HT-29 (cell line): ENCODE data around the gene AKAP6. TPM values are rescaled to one million over a fixed set of nuclear protein-coding genes. Genes with fewer than 3 reads are reported as not detected.

Experiments used
- DNase-seq: peaks from one replicate; pipeline ENCODE4 v3.0.0-alpha.2; 2015; ENCODE audit warnings: low spot score
- small RNA-seq: library from RNA; depleted of rRNA; stranded (forward); fragments of <200 nt; gene quantifications from one replicate; pipeline ENCODE3, GENCODE V24; 2014
- total RNA-seq: library from RNA; depleted of rRNA; stranded (reverse); fragments of >200 nt; shearing (Covaris generic); gene quantifications from 2 replicates; pipeline ENCODE4 v1.2.3, GENCODE V29; 2014; rRNA removed

The AKAP6 gene
- total RNA-seq, 1 experiment from 2014 or later, result 1.3 TPM

GRCh38 chr14:32818581-32818980, 489.5 kb downstream of the AKAP6 start:
- no peak for DNase-seq

GRCh38 chr14:32820181-32820580, 491.1 kb downstream of the AKAP6 start:
- no peak for DNase-seq

GRCh38 chr14:32820682-32821081, 491.6 kb downstream of the AKAP6 start:
- DNase-seq, result no peak

GRCh38 chr14:32821964-32822653, 493.0 kb downstream of the AKAP6 start:
- no peak for DNase-seq

GRCh38 chr14:32823706-32824105, 494.6 kb downstream of the AKAP6 start:
- no peak for DNase-seq

GRCh38 chr14:32824195-32824594, 495.1 kb downstream of the AKAP6 start:
- DNase-seq, result no peak

GRCh38 chr14:32825058-32825457, 496.0 kb downstream of the AKAP6 start:
- no peak for DNase-seq

- DNase-seq, result no peak
Measured at GRCh38 chr14:32826404-32827082, 497.4 kb downstream of the AKAP6 start.

GRCh38 chr14:32827514-32827913, 498.4 kb downstream of the AKAP6 start:
- no peak for DNase-seq

GRCh38 chr14:32835924-32836323, 506.8 kb downstream of the AKAP6 start:
- DNase-seq, result no peak

GRCh38 chr14:32841698-32842097, 512.6 kb downstream of the AKAP6 start:
- DNase-seq, result no peak

GRCh38 chr14:32846821-32847365, 517.8 kb downstream of the AKAP6 start:
- no peak for DNase-seq

- no peak for DNase-seq
Measured at GRCh38 chr14:32847867-32848266, 518.8 kb downstream of the AKAP6 start.

GRCh38 chr14:32865827-32866376, 536.8 kb downstream of the AKAP6 start:
- DNase-seq, result no peak

GRCh38 chr14:32883188-32883587, 554.1 kb downstream of the AKAP6 start:
- DNase-seq, result no peak

Small RNA genes lying within 50 kb of the gene (small RNA-seq; reads per million reads assigned to genes)
- 0.79 reads per million, percentile 18 among the genes with 10 or more reads in this experiment for gene RN7SL660P

Other genes starting within 250 kb of the AKAP6 start
- gene RNU6-7, start 127.3 kb upstream of the AKAP6 start, total RNA-seq, result not detected in 2 replicates
- gene RNU6-8, start 126.0 kb upstream of the AKAP6 start, total RNA-seq, result not detected in 2 replicates